RWPE2 (cell line): ENCODE measurements around the gene RNASE7.

Experiments used
- ATAC-seq: fragments of 200-7000 bp; cut with Tn5 transposase; 3 replicates; pipeline ENCODE4 v1.9.1; 2021; ENCODE audit warnings: low read depth
- DNase-seq: peaks from one replicate; pipeline ENCODE4 v3.0.0-alpha.2; 2020; ENCODE audit warnings: low spot score
- H3K27ac ChIP-seq: fragments of 450-650 bp; 2 replicates; pipeline ENCODE4 v1.5.1; 2017; ENCODE audit warnings: mild to moderate bottlenecking; ENCODE audit not compliant: poor library complexity, severe bottlenecking
- H3K27me3 ChIP-seq: fragments of 250-450 bp; sonication (Bioruptor Pico); 2 replicates; pipeline ENCODE4 v1.5.1; 2021; ENCODE audit warnings: mild to moderate bottlenecking, moderate library complexity; ENCODE audit not compliant: insufficient read depth, poor library complexity, severe bottlenecking
- H3K36me3 ChIP-seq: fragments of 250-450 bp; sonication (Bioruptor Pico); 2 replicates; pipeline ENCODE4 v1.5.1; 2020; ENCODE audit warnings: low read depth, mild to moderate bottlenecking, moderate library complexity
- H3K4me1 ChIP-seq: fragments of 250-450 bp; sonication (Bioruptor Pico); 2 replicates; pipeline ENCODE4 v1.5.1; 2021; ENCODE audit warnings: mild to moderate bottlenecking, moderate library complexity; ENCODE audit not compliant: insufficient read depth, poor library complexity, severe bottlenecking
- H3K4me3 ChIP-seq: fragments of 250-450 bp; sonication (Bioruptor Pico); 2 replicates; pipeline ENCODE4 v1.5.1; 2021; ENCODE audit warnings: mild to moderate bottlenecking, moderate library complexity; ENCODE audit not compliant: severe bottlenecking
- H3K9me3 ChIP-seq: fragments of 250-450 bp; sonication (Bioruptor Pico); 2 replicates; pipeline ENCODE4 v1.5.1; 2021; ENCODE audit warnings: mild to moderate bottlenecking, moderate library complexity; ENCODE audit not compliant: severe bottlenecking
- TF ChIP-seq, protein P1 (sequence below): fragments of 450-650 bp; IDR thresholded peaks from one replicate; pipeline ENCODE4 v1.5.1; 2017; ENCODE audit warnings: mild to moderate bottlenecking, moderate library complexity; ENCODE audit not compliant: poor library complexity, severe bottlenecking

Gene RNASE7

DNA sequence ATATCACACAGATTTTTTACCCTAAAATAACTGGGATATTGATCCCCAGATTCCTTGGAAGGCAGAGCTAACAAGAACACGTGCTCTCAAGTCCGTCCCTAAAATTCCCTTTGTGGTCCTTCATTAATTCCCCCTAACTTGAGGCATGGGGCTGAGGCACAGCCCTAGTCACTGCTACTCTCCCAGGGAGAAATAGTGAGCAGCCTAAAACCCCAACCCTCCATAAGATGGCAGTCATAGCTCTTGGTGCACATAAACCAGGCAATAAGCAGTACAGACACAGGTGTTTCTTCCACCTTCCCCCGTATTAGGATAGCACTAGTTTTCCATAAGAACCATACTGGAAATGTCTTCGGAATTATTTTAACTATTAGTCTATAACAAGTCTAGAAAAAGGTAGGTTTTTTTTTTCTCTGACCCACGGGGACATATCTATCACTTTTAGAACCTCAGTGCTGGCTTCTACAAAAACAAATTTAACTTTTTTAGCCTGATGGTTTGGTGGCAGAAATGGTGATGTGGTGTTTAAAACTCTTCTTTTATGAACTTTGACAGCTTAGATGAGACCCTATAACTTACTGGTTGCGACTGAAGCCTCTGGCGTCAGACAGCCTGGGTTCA lies 24.8 kb downstream of the RNASE7 start:
- Histone ChIP-seq H3K9me3 (no peaks in the 10 kb centered on the region), H3K27ac (no peak overlapping the region), H3K4me3 (no peak overlapping the region), H3K27me3 (peaks cover 12% of the 10 kb centered on the region), H3K36me3 (no peaks in the 10 kb centered on the region), H3K4me1 (peaks cover 6% of the 10 kb centered on the region)
- ATAC-seq (no peak), DNase-seq (no peak)
- TF ChIP-seq, protein P1, sequence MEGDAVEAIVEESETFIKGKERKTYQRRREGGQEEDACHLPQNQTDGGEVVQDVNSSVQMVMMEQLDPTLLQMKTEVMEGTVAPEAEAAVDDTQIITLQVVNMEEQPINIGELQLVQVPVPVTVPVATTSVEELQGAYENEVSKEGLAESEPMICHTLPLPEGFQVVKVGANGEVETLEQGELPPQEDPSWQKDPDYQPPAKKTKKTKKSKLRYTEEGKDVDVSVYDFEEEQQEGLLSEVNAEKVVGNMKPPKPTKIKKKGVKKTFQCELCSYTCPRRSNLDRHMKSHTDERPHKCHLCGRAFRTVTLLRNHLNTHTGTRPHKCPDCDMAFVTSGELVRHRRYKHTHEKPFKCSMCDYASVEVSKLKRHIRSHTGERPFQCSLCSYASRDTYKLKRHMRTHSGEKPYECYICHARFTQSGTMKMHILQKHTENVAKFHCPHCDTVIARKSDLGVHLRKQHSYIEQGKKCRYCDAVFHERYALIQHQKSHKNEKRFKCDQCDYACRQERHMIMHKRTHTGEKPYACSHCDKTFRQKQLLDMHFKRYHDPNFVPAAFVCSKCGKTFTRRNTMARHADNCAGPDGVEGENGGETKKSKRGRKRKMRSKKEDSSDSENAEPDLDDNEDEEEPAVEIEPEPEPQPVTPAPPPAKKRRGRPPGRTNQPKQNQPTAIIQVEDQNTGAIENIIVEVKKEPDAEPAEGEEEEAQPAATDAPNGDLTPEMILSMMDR = peak; percentile 43

DNA sequence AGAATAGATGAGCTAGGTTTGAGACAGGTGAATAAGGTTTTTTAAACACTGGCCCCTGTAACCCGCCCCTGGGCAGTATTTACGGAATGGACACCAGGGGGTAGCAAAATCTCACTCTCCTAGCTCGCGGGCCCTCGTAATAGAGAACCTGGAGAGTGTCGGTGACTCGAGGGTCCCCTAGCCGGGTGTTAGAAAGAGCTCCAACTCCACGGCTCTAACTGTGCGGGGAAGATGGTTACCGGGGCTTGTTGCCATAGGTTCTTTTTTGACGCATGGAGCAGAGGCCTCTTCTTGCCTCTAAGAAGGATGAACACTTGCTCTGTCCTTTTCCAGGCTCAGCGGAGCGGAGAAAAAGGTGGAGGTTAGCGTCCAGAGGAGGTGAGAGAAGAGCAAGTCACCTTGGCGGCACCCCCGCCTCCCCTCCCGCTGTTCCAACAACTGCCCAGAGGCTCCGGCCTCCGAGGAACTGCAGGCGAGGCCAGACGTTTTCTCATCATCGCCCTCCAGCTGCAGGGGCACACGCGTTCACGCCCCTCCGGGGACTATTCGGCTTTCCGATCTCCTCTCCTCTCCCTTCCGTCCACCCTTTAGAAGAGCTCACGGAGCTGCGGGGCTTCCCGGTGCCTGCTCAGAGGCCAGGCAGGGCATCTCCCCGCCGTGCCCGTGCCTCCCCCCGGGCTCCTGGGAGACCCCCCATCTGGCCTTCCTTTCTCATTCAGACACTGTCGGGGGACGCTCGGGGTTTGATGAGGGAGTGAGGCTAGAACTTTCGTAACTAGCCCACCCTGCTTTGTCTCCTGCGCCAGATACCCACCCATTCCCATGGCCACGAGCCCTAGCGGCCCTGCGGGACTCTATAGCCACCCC lies 26.6 kb downstream of the RNASE7 start:
- no peaks in the 10 kb centered on the region for H3K9me3 ChIP-seq
- ATAC-seq (peak; percentile 34), DNase-seq (no peak)
- TF ChIP-seq, protein P1 = peak; percentile 85
- H3K4me3 ChIP-seq = peak overlapping the region; percentile 64
- peaks cover 6% of the 10 kb centered on the region for H3K4me1 ChIP-seq
- H3K27me3 ChIP-seq = peaks cover 12% of the 10 kb centered on the region
- H3K36me3 ChIP-seq = peaks cover 5% of the 10 kb centered on the region
- H3K27ac ChIP-seq = no peak overlapping the region

GRCh38 chr14:21069388-21070082 lies 27.4 kb downstream of the RNASE7 start:
- H3K27me3 ChIP-seq = peaks cover 12% of the 10 kb centered on the region
- ATAC-seq = peak; percentile 4
- H3K27ac ChIP-seq = peak overlapping the region; percentile 60
- H3K4me1 ChIP-seq = peaks cover 6% of the 10 kb centered on the region
- H3K4me3 ChIP-seq = peak overlapping the region; percentile 64
- H3K9me3 ChIP-seq = no peaks in the 10 kb centered on the region
- H3K36me3 ChIP-seq = peaks cover 5% of the 10 kb centered on the region
- DNase-seq = no peak
- TF ChIP-seq, protein P1 = no peak

DNA sequence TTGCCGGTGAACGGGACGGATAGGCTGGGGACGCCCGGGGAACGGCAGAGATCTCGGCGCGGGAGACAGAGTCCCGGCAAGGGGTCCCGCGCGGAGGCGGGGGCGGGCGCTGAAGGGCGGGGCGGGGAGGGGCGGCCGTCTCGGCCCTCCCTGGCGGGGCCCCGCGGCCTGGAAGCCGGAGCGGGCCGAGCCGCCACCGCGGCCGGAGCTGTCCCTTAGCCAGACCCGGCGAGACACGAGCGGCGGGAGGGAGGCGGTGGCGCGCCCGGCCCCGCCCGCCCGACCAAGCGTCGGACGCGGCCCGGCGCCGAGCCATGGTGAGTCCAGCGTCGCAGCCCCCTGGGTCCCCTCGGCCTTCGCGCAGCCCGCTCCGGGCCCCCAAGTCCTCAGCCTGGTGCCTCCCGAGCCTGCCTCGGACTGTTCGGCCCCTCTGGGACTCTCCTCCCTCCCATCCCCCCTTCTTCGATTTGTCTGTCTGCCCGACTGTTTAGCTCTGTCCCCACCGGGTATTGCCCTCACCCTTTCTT lies 28.0 kb downstream of the RNASE7 start, which contains the start of gene ARHGEF40:
ARHGEF40 (plus strand) TSS at position 222 of the 527 bp plus-strand sequence; CDS start at position 315, 93 bp downstream.
- H3K27me3 ChIP-seq = peaks cover 12% of the 10 kb centered on the region
- ATAC-seq (peak; percentile 27), DNase-seq (no peak)
- H3K4me1 ChIP-seq = peaks cover 6% of the 10 kb centered on the region
- H3K36me3 ChIP-seq = peaks cover 5% of the 10 kb centered on the region
- H3K9me3 ChIP-seq = no peaks in the 10 kb centered on the region
- TF ChIP-seq, protein P1 = no peak
- peak within 1 kb of the TSS; percentile 60 for H3K27ac ChIP-seq
- H3K4me3 ChIP-seq = peak within 1 kb of the TSS; percentile 64
